ENCODE data around the gene NT5M.

- TF ChIP-seq CTCF (IDR thresholded peaks at IDR 0.05) (no peak), ZFX (IDR thresholded peaks at IDR 0.05; ENCODE audit: borderline replicate concordance) (no peak)
Observed at GRCh38 chr17:17395246-17395802, 92.2 kb downstream of the NT5M start.

Data from 22Rv1 (cell line).